PC-3 (cell line): ENCODE results near the gene TNS3.

ENCODE experiments used
- EZH2 ChIP-seq: fragments of 300-600 bp; sonication (generic); IDR thresholded peaks from one replicate; pipeline ENCODE4 v1.6.1; 2017; ENCODE audit warnings: antibody characterized with exemption, mild to moderate bottlenecking, low read length; ENCODE audit not compliant: unreplicated experiment
- TF ChIP-seq, protein P1 (sequence below): fragments of 300-600 bp; sonication (generic); conservative IDR thresholded peaks from 2 replicates; pipeline ENCODE4 v1.5.1; 2017; ENCODE audit warnings: antibody characterized with exemption, low read depth, mild to moderate bottlenecking, low read length

DNA sequence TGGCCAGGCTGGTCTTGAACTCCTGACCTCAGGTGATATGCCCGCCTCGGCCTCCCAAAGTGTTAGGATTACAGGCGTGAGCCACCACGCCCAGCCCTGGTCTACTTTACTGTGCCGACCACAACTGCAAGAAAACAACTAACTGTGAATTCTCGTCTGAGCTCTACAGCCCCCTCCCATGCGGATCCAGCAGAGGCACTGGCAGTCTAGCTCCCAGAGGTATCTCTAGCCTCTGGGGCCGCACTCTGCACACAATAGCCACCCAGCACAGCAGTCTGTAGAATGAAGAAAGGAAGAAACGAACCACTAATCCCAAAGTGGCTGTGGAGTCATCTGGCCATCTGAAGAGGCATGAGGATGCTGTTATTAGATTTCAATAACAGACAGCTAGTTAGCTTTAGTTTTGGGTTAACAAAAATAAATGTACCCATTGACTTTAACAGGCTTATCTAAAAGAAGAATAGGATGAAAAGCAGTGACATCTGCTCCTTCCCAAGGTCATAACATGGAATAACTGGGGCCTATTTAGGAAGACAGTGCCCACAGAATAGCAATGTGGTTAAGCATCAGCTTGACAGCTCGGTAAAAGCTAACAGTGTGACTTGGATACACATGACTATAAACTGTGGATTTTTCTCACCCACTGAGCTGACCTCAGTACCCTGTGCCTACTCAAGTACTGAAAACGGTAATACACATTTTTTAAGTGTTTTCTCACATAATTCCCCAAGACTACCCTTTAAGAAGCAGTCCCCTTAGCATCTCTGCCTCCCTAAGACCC, 131.9 kb downstream of the TNS3 start:
- TF ChIP-seq, protein P1, sequence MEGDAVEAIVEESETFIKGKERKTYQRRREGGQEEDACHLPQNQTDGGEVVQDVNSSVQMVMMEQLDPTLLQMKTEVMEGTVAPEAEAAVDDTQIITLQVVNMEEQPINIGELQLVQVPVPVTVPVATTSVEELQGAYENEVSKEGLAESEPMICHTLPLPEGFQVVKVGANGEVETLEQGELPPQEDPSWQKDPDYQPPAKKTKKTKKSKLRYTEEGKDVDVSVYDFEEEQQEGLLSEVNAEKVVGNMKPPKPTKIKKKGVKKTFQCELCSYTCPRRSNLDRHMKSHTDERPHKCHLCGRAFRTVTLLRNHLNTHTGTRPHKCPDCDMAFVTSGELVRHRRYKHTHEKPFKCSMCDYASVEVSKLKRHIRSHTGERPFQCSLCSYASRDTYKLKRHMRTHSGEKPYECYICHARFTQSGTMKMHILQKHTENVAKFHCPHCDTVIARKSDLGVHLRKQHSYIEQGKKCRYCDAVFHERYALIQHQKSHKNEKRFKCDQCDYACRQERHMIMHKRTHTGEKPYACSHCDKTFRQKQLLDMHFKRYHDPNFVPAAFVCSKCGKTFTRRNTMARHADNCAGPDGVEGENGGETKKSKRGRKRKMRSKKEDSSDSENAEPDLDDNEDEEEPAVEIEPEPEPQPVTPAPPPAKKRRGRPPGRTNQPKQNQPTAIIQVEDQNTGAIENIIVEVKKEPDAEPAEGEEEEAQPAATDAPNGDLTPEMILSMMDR = no peak
- no peak for TF ChIP-seq EZH2
